ENCODE results near the gene FOXP2. TPM values are rescaled to one million over a fixed set of nuclear protein-coding genes. Genes with fewer than 3 reads are reported as not detected.

Gene FOXP2
- total and polyA plus RNA-seq, 10 of the 15 experiments (the other 5 are each of a cell fraction or from before 2014, with no cell fraction given): 0.99 to 2.5 (median 1.8) TPM

GRCh38 chr7:114409750-114410149, 4.9 kb upstream of the FOXP2 start (continued):
- TF ChIP-seq NKRF (conservative IDR thresholded peaks at IDR 0.05) (no peak), IKZF2 (IDR thresholded peaks at IDR 0.05) (no peak)

- no peaks in the 10 kb centered on the region for H3K4me1 ChIP-seq (ENCODE audit: control insufficient read depth, insufficient read depth, low read length)
- SMC1A ChIA-PET (ENCODE audit: uncharacterized antibody, unreplicated experiment): interaction anchor here (1.4 kb wide), 1 partner anchor 248 kb away, joined by 3 read pairs; no protein-coding TSS in a partner anchor
- CTCF ChIA-PET: no interaction called here
- H3K9ac ChIP-seq (ENCODE audit: control insufficient read depth, insufficient read depth, low read length): no peak overlapping the region
- DNase-seq (ENCODE audit: low read depth, low spot score) (no peak), ATAC-seq (no peak), FAIRE-seq (no peak)
- BruUV-seq (replicated peaks): no TSS peak
- H3K27ac ChIP-seq (ENCODE audit: control insufficient read depth, insufficient read depth): no peak overlapping the region
- POLR2A ChIA-PET: no interaction called here
- intact Hi-C loops (cut with micrococcal nuclease; ENCODE audit: unreplicated experiment): no loop called here
- H3K27me3 ChIP-seq (replicated peaks in 1 of 2; ENCODE audit: control insufficient read depth in 2 of 2, insufficient read depth in 2 of 2, low read length in 1 of 2): peaks cover 0 to 2% of the 10 kb centered on the region in 2 experiments; a peak in 2 of 4 replicates
- no peak overlapping the region for H3K4me2 ChIP-seq (ENCODE audit: control insufficient read depth, insufficient read depth)
- H3K4me3 ChIP-seq: no peak overlapping the region
- RAD21 ChIA-PET (ENCODE audit: unreplicated experiment): interaction anchor here (1.1 to 1.6 kb wide), 2 partner anchors 251 to 262 kb away, joined by 3 to 4 read pairs; no protein-coding TSS in a partner anchor
- in situ Hi-C loops (cut with MboI): no loop called here
- H4K20me1 ChIP-seq (ENCODE audit: control insufficient read depth, insufficient read depth): no peaks in the 10 kb centered on the region
- no peaks in the 10 kb centered on the region for H3K36me3 ChIP-seq (ENCODE audit: control insufficient read depth in 2 of 2, insufficient read depth in 2 of 2, low read length in 1 of 2)
- no peaks in the 10 kb centered on the region for H3K79me2 ChIP-seq (ENCODE audit: control insufficient read depth, insufficient read depth, low read length)
- no peak overlapping the region for H2AFZ ChIP-seq (ENCODE audit: control insufficient read depth, low read depth, low read length)
- no peaks in the 10 kb centered on the region for H3K9me3 ChIP-seq (replicated peaks; ENCODE audit: control insufficient read depth, insufficient read depth, low read length)
- 63% methylated on average over 4 of the region's 4 CpGs for WGBS (ENCODE audit: insufficient coverage, insufficient replicate concordance, low lambda C conversion rate, missing lambda C conversion rate)
- TF ChIP-seq, protein P1, sequence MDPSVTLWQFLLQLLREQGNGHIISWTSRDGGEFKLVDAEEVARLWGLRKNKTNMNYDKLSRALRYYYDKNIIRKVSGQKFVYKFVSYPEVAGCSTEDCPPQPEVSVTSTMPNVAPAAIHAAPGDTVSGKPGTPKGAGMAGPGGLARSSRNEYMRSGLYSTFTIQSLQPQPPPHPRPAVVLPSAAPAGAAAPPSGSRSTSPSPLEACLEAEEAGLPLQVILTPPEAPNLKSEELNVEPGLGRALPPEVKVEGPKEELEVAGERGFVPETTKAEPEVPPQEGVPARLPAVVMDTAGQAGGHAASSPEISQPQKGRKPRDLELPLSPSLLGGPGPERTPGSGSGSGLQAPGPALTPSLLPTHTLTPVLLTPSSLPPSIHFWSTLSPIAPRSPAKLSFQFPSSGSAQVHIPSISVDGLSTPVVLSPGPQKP (IDR thresholded peaks at IDR 0.05; ENCODE audit: low read depth, low read length): no peak
- TF ChIP-seq REST (IDR thresholded peaks at IDR 0.05; ENCODE audit: low read depth, low read length) (no peak), EGR1 (IDR thresholded peaks at IDR 0.05; ENCODE audit: borderline replicate concordance in 1 of 2, low read depth in 2 of 2, low read length in 2 of 2) (no peak), GABPA (IDR thresholded peaks at IDR 0.05; ENCODE audit: low read depth) (no peak), RAD51 (IDR thresholded peaks at IDR 0.05) (no peak), EP300 (IDR thresholded peaks at IDR 0.05; ENCODE audit: borderline replicate concordance in 1 of 2, control insufficient read depth in 1 of 2, low read depth in 2 of 2, low read length in 2 of 2) (no peak), NFXL1 (IDR thresholded peaks at IDR 0.05; ENCODE audit: borderline replicate concordance) (no peak), SRF (IDR thresholded peaks at IDR 0.05; ENCODE audit: low read depth in 2 of 2, low read length in 2 of 2) (no peak), PML (IDR thresholded peaks at IDR 0.05; ENCODE audit: low read length) (no peak), ZBED1 (IDR thresholded peaks at IDR 0.05; ENCODE audit: borderline replicate concordance) (no peak)
- TF ChIP-seq, protein P2, sequence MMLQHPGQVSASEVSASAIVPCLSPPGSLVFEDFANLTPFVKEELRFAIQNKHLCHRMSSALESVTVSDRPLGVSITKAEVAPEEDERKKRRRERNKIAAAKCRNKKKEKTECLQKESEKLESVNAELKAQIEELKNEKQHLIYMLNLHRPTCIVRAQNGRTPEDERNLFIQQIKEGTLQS (IDR thresholded peaks at IDR 0.05; ENCODE audit: borderline replicate concordance, extremely low read depth, low read depth, low read length): no peak
- TF ChIP-seq, protein P3, sequence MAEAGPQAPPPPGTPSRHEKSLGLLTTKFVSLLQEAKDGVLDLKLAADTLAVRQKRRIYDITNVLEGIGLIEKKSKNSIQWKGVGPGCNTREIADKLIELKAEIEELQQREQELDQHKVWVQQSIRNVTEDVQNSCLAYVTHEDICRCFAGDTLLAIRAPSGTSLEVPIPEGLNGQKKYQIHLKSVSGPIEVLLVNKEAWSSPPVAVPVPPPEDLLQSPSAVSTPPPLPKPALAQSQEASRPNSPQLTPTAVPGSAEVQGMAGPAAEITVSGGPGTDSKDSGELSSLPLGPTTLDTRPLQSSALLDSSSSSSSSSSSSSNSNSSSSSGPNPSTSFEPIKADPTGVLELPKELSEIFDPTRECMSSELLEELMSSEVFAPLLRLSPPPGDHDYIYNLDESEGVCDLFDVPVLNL (IDR thresholded peaks at IDR 0.05; ENCODE audit: low read depth, low read length): no peak
Measured at GRCh38 chr7:114412548-114412947, 2.1 kb upstream of the FOXP2 start.

Data from GM12878 (cell line).